DND-41 (cell line): ENCODE data around the gene GPR39.

Experiments
- ATAC-seq: fragments of 200-7000 bp; cut with Tn5 transposase; 3 replicates; pipeline ENCODE4 v1.9.1; 2021; ENCODE audit warnings: low read depth; ENCODE audit not compliant: insufficient read depth
- DNase-seq: peaks from one replicate; pipeline ENCODE4 v3.0.0-alpha.2; 2020
- H2AFZ ChIP-seq: 2 replicates; pipeline ENCODE4 v1.6.0; 2012; ENCODE audit warnings: low read depth, low read length
- H3K27ac ChIP-seq: 2 replicates; pipeline ENCODE4 v1.5.1; 2012; ENCODE audit warnings: low read length, inconsistent platforms
- H3K27me3 ChIP-seq: fragments of 200-600 bp; sonication (generic); 2 replicates; pipeline ENCODE4 v1.6.0; 2012; ENCODE audit warnings: low read length, mild to moderate bottlenecking, inconsistent platforms; ENCODE audit not compliant: insufficient read depth, poor library complexity
- H3K36me3 ChIP-seq: 2 replicates; pipeline ENCODE4 v1.5.1; 2012; ENCODE audit warnings: low read length, inconsistent platforms; ENCODE audit not compliant: insufficient read depth
- H3K4me1 ChIP-seq: 2 replicates; pipeline ENCODE4 v1.5.1; 2012; ENCODE audit warnings: mild to moderate bottlenecking, low read length; ENCODE audit not compliant: insufficient read depth
- H3K4me2 ChIP-seq: 2 replicates; pipeline ENCODE4 v1.6.0; 2012; ENCODE audit warnings: mild to moderate bottlenecking, moderate library complexity, low read length, inconsistent platforms; ENCODE audit not compliant: insufficient read depth
- H3K4me3 ChIP-seq, 2 experiments: fragments of 200-600 bp in 1 of 2; shearing (Covaris generic) in 1 of 2; 2 replicates each; pipeline ENCODE4 v1.5.1; 2012 to 2016; ENCODE audit warnings: inconsistent platforms in 2 of 2, low read length in 2 of 2, mild to moderate bottlenecking in 2 of 2, low read depth in 1 of 2, moderate library complexity in 1 of 2
- H3K79me2 ChIP-seq: 2 replicates; pipeline ENCODE4 v1.6.0; 2012; ENCODE audit warnings: low read length, inconsistent platforms; ENCODE audit not compliant: insufficient read depth
- H3K9ac ChIP-seq: 2 replicates; pipeline ENCODE4 v1.6.0; 2012; ENCODE audit warnings: low read depth, mild to moderate bottlenecking, inconsistent platforms, low read length, moderate library complexity
- H3K9me3 ChIP-seq: 2 replicates; pipeline ENCODE4 v1.5.1; 2012; ENCODE audit warnings: low read length, moderate library complexity, mild to moderate bottlenecking, inconsistent platforms; ENCODE audit not compliant: insufficient read depth, severe bottlenecking
- H4K20me1 ChIP-seq: 2 replicates; pipeline ENCODE4 v1.6.0; 2012; ENCODE audit warnings: low read length; ENCODE audit not compliant: insufficient read depth
- CTCF ChIP-seq: IDR thresholded peaks from 2 replicates; pipeline ENCODE4 v1.5.1; 2012; ENCODE audit warnings: borderline replicate concordance, low read length, moderate library complexity, mild to moderate bottlenecking; ENCODE audit not compliant: poor library complexity, severe bottlenecking; ENCODE audit errors: extremely low read depth
- EZH2 ChIP-seq: IDR thresholded peaks from 3 replicates; pipeline ENCODE4 v1.6.1; 2012; ENCODE audit warnings: borderline replicate concordance, low read depth, mild to moderate bottlenecking, moderate library complexity, low read length, inconsistent platforms; ENCODE audit not compliant: severe bottlenecking

Gene GPR39

GRCh38 chr2:132632000-132632649 lies 215.5 kb downstream of the GPR39 start:
- Histone ChIP-seq H3K4me2 (no peak overlapping the region), H3K4me3 (no peak overlapping the region), H3K27ac (no peak overlapping the region), H4K20me1 (no peaks in the 10 kb centered on the region), H3K9ac (no peak overlapping the region), H3K36me3 (no peaks in the 10 kb centered on the region), H3K4me1 (no peaks in the 10 kb centered on the region), H2AFZ (no peak overlapping the region), H3K27me3 (no peaks in the 10 kb centered on the region), H3K79me2 (no peaks in the 10 kb centered on the region), H3K9me3 (no peaks in the 10 kb centered on the region)
- DNase-seq = no peak
- no peak for TF ChIP-seq CTCF
- TF ChIP-seq EZH2 = no peak
- no peak for ATAC-seq

GRCh38 chr2:132633635-132634034 lies 217.0 kb downstream of the GPR39 start:
- DNase-seq (no peak), ATAC-seq (no peak)
- no peak overlapping the region for H3K27ac ChIP-seq
- TF ChIP-seq CTCF (no peak), EZH2 (no peak)
- H3K4me2 ChIP-seq = no peak overlapping the region
- no peaks in the 10 kb centered on the region for H3K4me1 ChIP-seq
- H3K79me2 ChIP-seq = no peaks in the 10 kb centered on the region
- no peaks in the 10 kb centered on the region for H4K20me1 ChIP-seq
- no peak overlapping the region for H3K4me3 ChIP-seq
- H3K9ac ChIP-seq = no peak overlapping the region
- no peaks in the 10 kb centered on the region for H3K27me3 ChIP-seq
- no peaks in the 10 kb centered on the region for H3K9me3 ChIP-seq
- no peaks in the 10 kb centered on the region for H3K36me3 ChIP-seq
- no peak overlapping the region for H2AFZ ChIP-seq

- no peaks in the 10 kb centered on the region for H3K79me2 ChIP-seq
- H3K9ac ChIP-seq = no peak overlapping the region
- DNase-seq (no peak), ATAC-seq (no peak)
- H2AFZ ChIP-seq = no peak overlapping the region
- no peaks in the 10 kb centered on the region for H3K27me3 ChIP-seq
- no peak overlapping the region for H3K4me2 ChIP-seq
- TF ChIP-seq EZH2 (no peak), CTCF (no peak)
- no peak overlapping the region for H3K27ac ChIP-seq
- H3K9me3 ChIP-seq = no peaks in the 10 kb centered on the region
- H4K20me1 ChIP-seq = no peaks in the 10 kb centered on the region
- H3K4me1 ChIP-seq = no peaks in the 10 kb centered on the region
- no peaks in the 10 kb centered on the region for H3K36me3 ChIP-seq
- no peak overlapping the region for H3K4me3 ChIP-seq
Observed at GRCh38 chr2:132636346-132636745, 219.7 kb downstream of the GPR39 start.
